GM12872 (cell line): Measurements from ENCODE around the gene JAK2.

Experiments
- TF ChIP-seq, protein P1 (sequence below): IDR thresholded peaks from 3 replicates; pipeline ENCODE4 v1.5.1; 2011; ENCODE audit warnings: low read depth, mild to moderate bottlenecking, low read length, moderate library complexity; ENCODE audit not compliant: insufficient read depth

The JAK2 gene

GRCh38 chr9:4970970-4971641, 14.0 kb upstream of the JAK2 start:
- TF ChIP-seq, protein P1, sequence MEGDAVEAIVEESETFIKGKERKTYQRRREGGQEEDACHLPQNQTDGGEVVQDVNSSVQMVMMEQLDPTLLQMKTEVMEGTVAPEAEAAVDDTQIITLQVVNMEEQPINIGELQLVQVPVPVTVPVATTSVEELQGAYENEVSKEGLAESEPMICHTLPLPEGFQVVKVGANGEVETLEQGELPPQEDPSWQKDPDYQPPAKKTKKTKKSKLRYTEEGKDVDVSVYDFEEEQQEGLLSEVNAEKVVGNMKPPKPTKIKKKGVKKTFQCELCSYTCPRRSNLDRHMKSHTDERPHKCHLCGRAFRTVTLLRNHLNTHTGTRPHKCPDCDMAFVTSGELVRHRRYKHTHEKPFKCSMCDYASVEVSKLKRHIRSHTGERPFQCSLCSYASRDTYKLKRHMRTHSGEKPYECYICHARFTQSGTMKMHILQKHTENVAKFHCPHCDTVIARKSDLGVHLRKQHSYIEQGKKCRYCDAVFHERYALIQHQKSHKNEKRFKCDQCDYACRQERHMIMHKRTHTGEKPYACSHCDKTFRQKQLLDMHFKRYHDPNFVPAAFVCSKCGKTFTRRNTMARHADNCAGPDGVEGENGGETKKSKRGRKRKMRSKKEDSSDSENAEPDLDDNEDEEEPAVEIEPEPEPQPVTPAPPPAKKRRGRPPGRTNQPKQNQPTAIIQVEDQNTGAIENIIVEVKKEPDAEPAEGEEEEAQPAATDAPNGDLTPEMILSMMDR, result no peak

- TF ChIP-seq, protein P1, result no peak
Observed at GRCh38 chr9:4973246-4973645, 11.8 kb upstream of the JAK2 start.

- TF ChIP-seq, protein P1, result no peak
Observed at GRCh38 chr9:4973902-4974301, 11.2 kb upstream of the JAK2 start.

GRCh38 chr9:4979239-4979638, 5.8 kb upstream of the JAK2 start:
- TF ChIP-seq, protein P1, result no peak

- TF ChIP-seq, protein P1, result no peak
Observed at GRCh38 chr9:4980086-4980727, 4.9 kb upstream of the JAK2 start.

DNA sequence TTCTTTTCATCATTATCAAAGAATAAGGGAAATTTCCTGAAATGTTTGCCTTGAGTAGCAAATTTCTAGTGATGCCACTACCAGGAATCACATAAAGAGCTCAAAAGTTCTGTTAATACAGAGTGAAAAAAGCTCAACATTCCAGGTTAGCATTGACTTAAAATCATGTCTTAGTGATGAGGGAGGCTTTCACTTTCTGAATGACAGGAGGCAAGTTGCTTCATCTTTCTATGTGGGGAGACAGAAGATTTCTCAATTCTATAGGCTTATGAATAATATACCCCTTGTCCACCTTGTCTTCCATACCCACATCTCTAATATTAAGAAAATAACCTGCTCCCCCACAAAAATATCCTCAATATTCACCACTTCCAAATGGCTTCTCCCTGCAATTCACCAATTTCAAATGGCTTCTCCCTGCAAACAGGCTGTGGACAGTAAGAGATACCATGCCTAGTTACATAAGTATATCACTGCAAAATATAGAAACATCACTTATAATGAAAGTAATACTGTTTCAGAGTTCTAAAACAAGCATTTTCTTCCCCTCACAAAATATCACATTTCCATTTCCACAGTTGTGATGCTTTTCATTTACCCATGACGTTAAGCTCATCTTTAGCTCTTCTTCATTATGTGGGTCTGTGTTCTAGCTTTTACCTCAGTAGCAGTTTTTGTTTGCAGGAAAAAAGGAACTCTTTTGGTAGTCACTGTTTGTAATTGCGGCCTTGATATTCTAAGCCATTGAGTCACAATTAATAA, 2.2 kb upstream of the JAK2 start:
- TF ChIP-seq, protein P1, result no peak

- TF ChIP-seq, protein P1, result no peak
Observed at GRCh38 chr9:4983601-4984165, 1.4 kb upstream of the JAK2 start.
